LNCaP clone FGC (cell line): Measurements from ENCODE around the gene ANKHD1.

Experiments
- DNase-seq: peaks from one replicate; pipeline ENCODE4 v3.0.0-alpha.2; 2011; ENCODE audit warnings: low read depth
- H3K4me3 ChIP-seq: 2 replicates; pipeline ENCODE4 v1.5.1; 2011; ENCODE audit warnings: mild to moderate bottlenecking, low read depth, low read length, control low read depth
- CTCF ChIP-seq: IDR thresholded peaks from 2 replicates; pipeline ENCODE4 v1.5.1; 2012; ENCODE audit warnings: mild to moderate bottlenecking; ENCODE audit not compliant: control insufficient read depth, insufficient read depth; ENCODE audit errors: extremely low read depth

ANKHD1 gene

GRCh38 chr5:140556438-140556837 lies 154.8 kb downstream of the ANKHD1 start:
- H3K4me3 ChIP-seq: peak overlapping the region; percentile 81
- TF ChIP-seq CTCF: no peak
- DNase-seq: no peak

- TF ChIP-seq CTCF: no peak
- DNase-seq: peak; percentile 61
- H3K4me3 ChIP-seq: peak within 1 kb of the TSS; percentile 81
Measured at GRCh38 chr5:140557136-140557805, 155.6 kb downstream of the ANKHD1 start, which contains the start of gene SRA1. Gene SRA1 (minus strand): TSS chr5:140557473. CDS start chr5:140557452, 21 bp downstream.

- no peak for TF ChIP-seq CTCF
- peak overlapping the region; percentile 81 for H3K4me3 ChIP-seq
- no peak for DNase-seq
Measured at GRCh38 chr5:140557965-140558364, 156.3 kb downstream of the ANKHD1 start.

GRCh38 chr5:140558542-140558941 lies 156.9 kb downstream of the ANKHD1 start:
- TF ChIP-seq CTCF: no peak
- DNase-seq: no peak
- no peak overlapping the region for H3K4me3 ChIP-seq

- no peak overlapping the region for H3K4me3 ChIP-seq
- TF ChIP-seq CTCF: no peak
- no peak for DNase-seq
Measured at GRCh38 chr5:140560227-140560626, 158.6 kb downstream of the ANKHD1 start.

- no peak for DNase-seq
- no peak overlapping the region for H3K4me3 ChIP-seq
- no peak for TF ChIP-seq CTCF
Measured at GRCh38 chr5:140561753-140562523, 160.3 kb downstream of the ANKHD1 start.
